ENCODE data around the gene SNX8.
"Not testable (repeated sequence)": the region's sequence is repeated elsewhere in the genome, so short reads cannot be mapped to it uniquely, and the experiment has no call there.

The SNX8 gene

GRCh38 chr7:2289621-2290020 is 24.6 kb downstream of the SNX8 start:
- DNase-seq = no peak

- no peak for DNase-seq
Observed at GRCh38 chr7:2289111-2289586, 25.1 kb downstream of the SNX8 start.

- peak in 1 of 2 donors; percentile 31 for DNase-seq
Observed at GRCh38 chr7:2288503-2288902, 25.7 kb downstream of the SNX8 start.

GRCh38 chr7:2287745-2288144 is 26.5 kb downstream of the SNX8 start:
- DNase-seq = no peak

GRCh38 chr7:2283074-2283473 is 31.2 kb downstream of the SNX8 start:
- no peak for DNase-seq

GRCh38 chr7:2282185-2282751 is 32.0 kb downstream of the SNX8 start:
- DNase-seq = no peak

- DNase-seq = no peak
Observed at GRCh38 chr7:2281541-2281940, 32.7 kb downstream of the SNX8 start.

- no peak for DNase-seq
Observed at GRCh38 chr7:2280424-2280823, 33.8 kb downstream of the SNX8 start.

GRCh38 chr7:2279896-2280295 is 34.3 kb downstream of the SNX8 start:
- DNase-seq = no peak

GRCh38 chr7:2278026-2278425 is 36.2 kb downstream of the SNX8 start:
- DNase-seq = no peak

- DNase-seq = no peak
Observed at GRCh38 chr7:2276107-2276506, 38.1 kb downstream of the SNX8 start.

GRCh38 chr7:2275101-2275500 is 39.1 kb downstream of the SNX8 start:
- no peak for DNase-seq

GRCh38 chr7:2274666-2275065 is 39.6 kb downstream of the SNX8 start:
- no peak for DNase-seq

GRCh38 chr7:2273866-2274265 is 40.4 kb downstream of the SNX8 start:
- no peak for DNase-seq

GRCh38 chr7:2272031-2272430 is 42.2 kb downstream of the SNX8 start:
- no peak for DNase-seq

GRCh38 chr7:2271273-2272026 is 42.8 kb downstream of the SNX8 start:
- DNase-seq = no peak

- DNase-seq = no peak
Observed at GRCh38 chr7:2270495-2270894, 43.7 kb downstream of the SNX8 start.

GRCh38 chr7:2269991-2270460 is 44.2 kb downstream of the SNX8 start:
- DNase-seq = no peak

GRCh38 chr7:2269089-2269990 is 44.9 kb downstream of the SNX8 start:
- DNase-seq = not testable (repeated sequence)

GRCh38 chr7:2266911-2267310 is 47.3 kb downstream of the SNX8 start:
- no peak for DNase-seq

- DNase-seq = no peak
Observed at GRCh38 chr7:2264158-2264557, 50.1 kb downstream of the SNX8 start.

- DNase-seq = no peak
Observed at GRCh38 chr7:2263176-2263575, 51.1 kb downstream of the SNX8 start.

GRCh38 chr7:2261611-2262010 is 52.6 kb downstream of the SNX8 start:
- peak; percentile 36 to 85 for DNase-seq

GRCh38 chr7:2260820-2261219 is 53.4 kb downstream of the SNX8 start:
- no peak for DNase-seq
